SK-N-SH treated with all-trans-retinoic acid at 6 μM for 48 hours (cell line): ENCODE measurements around the gene GNPTAB.
A peak's percentile ranks its signal among the peaks of the same experiment; 100 is the strongest.
"Not testable (repeated sequence)": the region's sequence is repeated elsewhere in the genome, so short reads cannot be mapped to it uniquely, and the experiment has no call there.

ENCODE experiments used
- ATAC-seq: fragments of 200-7000 bp; cut with Tn5 transposase; 3 replicates; pipeline ENCODE4 v1.9.1; 2020; ENCODE audit warnings: mild to moderate bottlenecking, moderate library complexity
- ARNTL ChIP-seq: fragments of 450-650 bp; formaldehyde crosslinking; IDR thresholded peaks from 2 replicates; pipeline ENCODE4 v1.5.0; 2020; ENCODE audit warnings: low read depth, mild to moderate bottlenecking, moderate library complexity, borderline replicate concordance
- BACH2 ChIP-seq: fragments of 250-450 bp; sonication (Bioruptor Pico); IDR thresholded peaks from 2 replicates; pipeline ENCODE4 v1.9.0; 2021; ENCODE audit warnings: mild to moderate bottlenecking, borderline replicate concordance
- CSDC2 ChIP-seq: fragments of 250-450 bp; sonication (Bioruptor Pico); IDR thresholded peaks from 2 replicates; pipeline ENCODE4 v1.5.0; 2020; ENCODE audit warnings: mild to moderate bottlenecking, moderate library complexity
- CSRNP3 ChIP-seq: fragments of 250-450 bp; sonication (Bioruptor Pico); IDR thresholded peaks from 2 replicates; pipeline ENCODE4 v1.5.1; 2021; ENCODE audit warnings: mild to moderate bottlenecking, moderate library complexity
- ESRRG ChIP-seq: fragments of 250-450 bp; sonication (Bioruptor Pico); IDR thresholded peaks from 2 replicates; pipeline ENCODE4 v1.6.1; 2021; ENCODE audit warnings: mild to moderate bottlenecking
- ISL1 ChIP-seq: fragments of 250-450 bp; sonication (Bioruptor Pico); IDR thresholded peaks from 2 replicates; pipeline ENCODE4 v2.1.2; 2022; ENCODE audit warnings: mild to moderate bottlenecking, moderate library complexity
- OSR1 ChIP-seq: fragments of 250-450 bp; sonication (Bioruptor Pico); IDR thresholded peaks from 2 replicates; pipeline ENCODE4 v1.8.0; 2022; ENCODE audit warnings: moderate library complexity, mild to moderate bottlenecking, inconsistent platforms
- PPARA ChIP-seq: fragments of 250-450 bp; sonication (Bioruptor Pico); IDR thresholded peaks from 2 replicates; pipeline ENCODE4 v1.5.0; 2020; ENCODE audit warnings: mild to moderate bottlenecking, borderline replicate concordance
- RARB ChIP-seq: fragments of 250-450 bp; sonication (Bioruptor Pico); IDR thresholded peaks from 2 replicates; pipeline ENCODE4 v1.8.0; 2021; ENCODE audit warnings: mild to moderate bottlenecking, moderate library complexity
- SNAI2 ChIP-seq: fragments of 250-450 bp; sonication (Bioruptor Pico); IDR thresholded peaks from 2 replicates; pipeline ENCODE4 v1.5.0; 2020; ENCODE audit warnings: mild to moderate bottlenecking, moderate library complexity
- TCF4 ChIP-seq: fragments of 250-450 bp; sonication (Bioruptor Pico); IDR thresholded peaks from 2 replicates; pipeline ENCODE4 v1.8.0; 2021; ENCODE audit warnings: mild to moderate bottlenecking, moderate library complexity, borderline replicate concordance
- TOX ChIP-seq: fragments of 250-450 bp; sonication (Bioruptor Pico); IDR thresholded peaks from 2 replicates; pipeline ENCODE4 v1.8.0; 2021; ENCODE audit warnings: mild to moderate bottlenecking, moderate library complexity, borderline replicate concordance
- TSHZ2 ChIP-seq: fragments of 250-450 bp; sonication (Bioruptor Pico); IDR thresholded peaks from 2 replicates; pipeline ENCODE4 v1.5.0; 2020; ENCODE audit warnings: mild to moderate bottlenecking, moderate library complexity
- ZC3H10 ChIP-seq: fragments of 250-450 bp; sonication (Bioruptor Pico); IDR thresholded peaks from 2 replicates; pipeline ENCODE4 v1.5.1; 2021; ENCODE audit warnings: mild to moderate bottlenecking, moderate library complexity
- ZFP3 ChIP-seq: fragments of 250-450 bp; sonication (Bioruptor Pico); IDR thresholded peaks from 2 replicates; pipeline ENCODE4 v1.5.0; 2020; ENCODE audit warnings: mild to moderate bottlenecking, moderate library complexity
- ZFP30 ChIP-seq: fragments of 450-650 bp; formaldehyde crosslinking; IDR thresholded peaks from 2 replicates; pipeline ENCODE4 v1.5.0; 2022; ENCODE audit warnings: mild to moderate bottlenecking, moderate library complexity
- ZNF70 ChIP-seq: fragments of 450-650 bp; formaldehyde crosslinking; IDR thresholded peaks from 2 replicates; pipeline ENCODE4 v1.5.0; 2020; ENCODE audit warnings: mild to moderate bottlenecking, moderate library complexity
- ZNF8 ChIP-seq: fragments of 450-650 bp; formaldehyde crosslinking; IDR thresholded peaks from 2 replicates; pipeline ENCODE4 v1.5.0; 2020; ENCODE audit warnings: mild to moderate bottlenecking, moderate library complexity
- TF ChIP-seq, protein P1 (sequence below): fragments of 250-450 bp; sonication (Bioruptor Pico); IDR thresholded peaks from 2 replicates; pipeline ENCODE4 v1.8.0; 2020; ENCODE audit warnings: mild to moderate bottlenecking, moderate library complexity, borderline replicate concordance
- TF ChIP-seq, protein P2 (sequence below): fragments of 250-450 bp; sonication (Bioruptor Pico); IDR thresholded peaks from 2 replicates; pipeline ENCODE4 v1.8.0; 2021; ENCODE audit warnings: low read depth, mild to moderate bottlenecking, moderate library complexity, borderline replicate concordance

Gene GNPTAB

GRCh38 chr12:101823891-101824290 lies 6.9 kb downstream of the GNPTAB start:
- TF ChIP-seq TSHZ2 (CRISPR knock-in tag) (no peak), ZC3H10 (CRISPR knock-in tag) (no peak), ESRRG (no peak), CSRNP3 (no peak), ZNF70 (no peak), ZNF8 (CRISPR knock-in tag) (no peak), ZFP3 (no peak), ISL1 (no peak), ARNTL (CRISPR knock-in tag) (no peak)
- TF ChIP-seq, protein P1, sequence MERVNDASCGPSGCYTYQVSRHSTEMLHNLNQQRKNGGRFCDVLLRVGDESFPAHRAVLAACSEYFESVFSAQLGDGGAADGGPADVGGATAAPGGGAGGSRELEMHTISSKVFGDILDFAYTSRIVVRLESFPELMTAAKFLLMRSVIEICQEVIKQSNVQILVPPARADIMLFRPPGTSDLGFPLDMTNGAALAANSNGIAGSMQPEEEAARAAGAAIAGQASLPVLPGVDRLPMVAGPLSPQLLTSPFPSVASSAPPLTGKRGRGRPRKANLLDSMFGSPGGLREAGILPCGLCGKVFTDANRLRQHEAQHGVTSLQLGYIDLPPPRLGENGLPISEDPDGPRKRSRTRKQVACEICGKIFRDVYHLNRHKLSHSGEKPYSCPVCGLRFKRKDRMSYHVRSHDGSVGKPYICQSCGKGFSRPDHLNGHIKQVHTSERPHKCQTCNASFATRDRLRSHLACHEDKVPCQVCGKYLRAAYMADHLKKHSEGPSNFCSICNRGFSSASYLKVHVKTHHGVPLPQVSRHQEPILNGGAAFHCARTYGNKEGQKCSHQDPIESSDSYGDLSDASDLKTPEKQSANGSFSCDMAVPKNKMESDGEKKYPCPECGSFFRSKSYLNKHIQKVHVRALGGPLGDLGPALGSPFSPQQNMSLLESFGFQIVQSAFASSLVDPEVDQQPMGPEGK (CRISPR knock-in tag): no peak
- peak; percentile 95 for ATAC-seq

DNA sequence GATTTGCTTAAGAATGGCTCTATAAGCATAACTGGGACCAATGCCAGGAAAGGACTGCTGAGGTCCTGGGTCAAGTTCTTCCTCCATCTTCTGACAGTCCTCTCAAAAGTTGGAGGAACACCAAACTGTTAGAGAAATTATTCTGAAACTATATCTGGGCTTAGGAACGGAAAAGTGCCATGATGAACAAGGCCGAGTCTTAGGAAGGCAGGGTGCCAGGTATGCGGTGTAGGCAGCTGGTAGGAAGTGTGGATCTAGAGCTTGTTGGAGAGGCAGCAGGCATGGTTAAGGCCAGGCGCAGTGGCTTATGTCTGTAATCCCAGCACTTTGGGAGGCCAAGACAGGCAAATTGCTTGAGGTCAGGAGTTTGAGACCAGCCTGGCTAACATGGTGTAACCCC lies 7.7 kb downstream of the GNPTAB start:
- ATAC-seq: no peak
- TF ChIP-seq, protein P1 (CRISPR knock-in tag): no peak
- no peak for TF ChIP-seq BACH2 (CRISPR knock-in tag)
- no peak for TF ChIP-seq ARNTL (CRISPR knock-in tag)
- TF ChIP-seq, all 23 proteins: peak for 0

DNA sequence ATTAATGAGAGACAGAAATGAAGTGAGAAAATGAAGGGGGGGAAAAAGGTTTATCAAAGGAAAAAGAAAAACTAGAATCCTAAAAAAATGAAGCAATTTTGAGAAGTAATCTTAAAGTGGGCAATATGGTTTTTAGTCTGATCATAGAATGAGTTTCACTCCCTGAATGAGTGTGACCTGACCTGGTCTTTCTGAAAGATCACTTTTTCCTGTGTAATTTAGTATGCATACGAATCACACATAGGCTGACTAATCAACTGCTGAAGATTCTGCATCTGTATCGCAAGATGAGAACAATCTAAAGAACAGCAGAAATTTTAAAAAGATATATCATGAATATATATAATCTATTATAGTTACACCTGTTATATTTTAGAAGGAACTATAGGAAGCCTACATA lies 11.3 kb downstream of the GNPTAB start:
- ATAC-seq: no peak
- TF ChIP-seq RARB (CRISPR knock-in tag) (no peak), ZNF70 (no peak), PPARA (no peak), CSDC2 (CRISPR knock-in tag) (no peak), ZFP3 (no peak), TOX (CRISPR knock-in tag) (no peak), ZNF8 (CRISPR knock-in tag) (no peak), SNAI2 (CRISPR knock-in tag) (no peak), ZC3H10 (CRISPR knock-in tag) (no peak), ZFP30 (CRISPR knock-in tag) (no peak), TCF4 (no peak), ARNTL (CRISPR knock-in tag) (no peak), TSHZ2 (CRISPR knock-in tag) (no peak), CSRNP3 (no peak), OSR1 (no peak), ESRRG (no peak)
- TF ChIP-seq, protein P1 (CRISPR knock-in tag): no peak
- TF ChIP-seq, protein P2, sequence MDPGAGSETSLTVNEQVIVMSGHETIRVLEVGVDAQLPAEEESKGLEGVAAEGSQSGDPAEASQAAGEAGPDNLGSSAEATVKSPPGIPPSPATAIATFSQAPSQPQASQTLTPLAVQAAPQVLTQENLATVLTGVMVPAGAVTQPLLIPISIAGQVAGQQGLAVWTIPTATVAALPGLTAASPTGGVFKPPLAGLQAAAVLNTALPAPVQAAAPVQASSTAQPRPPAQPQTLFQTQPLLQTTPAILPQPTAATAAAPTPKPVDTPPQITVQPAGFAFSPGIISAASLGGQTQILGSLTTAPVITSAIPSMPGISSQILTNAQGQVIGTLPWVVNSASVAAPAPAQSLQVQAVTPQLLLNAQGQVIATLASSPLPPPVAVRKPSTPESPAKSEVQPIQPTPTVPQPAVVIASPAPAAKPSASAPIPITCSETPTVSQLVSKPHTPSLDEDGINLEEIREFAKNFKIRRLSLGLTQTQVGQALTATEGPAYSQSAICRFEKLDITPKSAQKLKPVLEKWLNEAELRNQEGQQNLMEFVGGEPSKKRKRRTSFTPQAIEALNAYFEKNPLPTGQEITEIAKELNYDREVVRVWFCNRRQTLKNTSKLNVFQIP (CRISPR knock-in tag): no peak

DNA sequence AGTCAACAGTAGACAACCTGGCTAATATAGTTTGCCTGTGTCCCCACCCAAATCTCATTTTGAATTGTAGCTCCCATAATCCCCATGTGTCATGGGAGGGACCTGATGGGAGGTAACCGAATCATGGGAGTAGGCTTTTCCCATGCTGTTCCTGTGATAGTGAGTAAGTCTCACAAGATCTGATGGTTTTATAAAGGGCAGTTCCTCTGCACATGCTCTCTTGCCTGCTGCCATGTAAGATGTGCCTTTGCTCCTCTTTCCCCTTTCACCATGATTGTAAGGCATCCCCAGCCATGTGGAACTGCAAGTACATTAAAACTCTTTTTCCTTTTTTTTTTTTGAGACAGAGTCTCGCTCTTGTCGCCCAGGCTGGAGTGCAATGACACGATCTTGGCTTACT lies 12.1 kb downstream of the GNPTAB start:
- not testable (repeated sequence) for ATAC-seq
